H1 (cell line): ENCODE data around the gene ZSWIM6. TPM values are rescaled to one million over a fixed set of nuclear protein-coding genes. Genes with fewer than 3 reads are reported as not detected.

Experiments
- CTCF ChIA-PET: fragments of 300-600 bp; sonication (Branson Sonifier 250); formaldehyde crosslinking; loops from one replicate; lab custom pipeline; 2021; ENCODE audit not compliant: partially characterized antibody; lab: Charles Lee
- POLR2A ChIA-PET: fragments of 300-600 bp; sonication (Branson Sonifier 250); formaldehyde crosslinking; loops from one replicate; lab custom pipeline; 2021; ENCODE audit warnings: inconsistent platforms; ENCODE audit not compliant: partially characterized antibody; lab: Charles Lee
- DNase-seq, 2 experiments: peaks; one replicate each; pipeline versions ENCODE4 v3.0.0 to v3.0.0-alpha.2; 2010 to 2022; ENCODE audit warnings: low spot score in 2 of 2, low read depth in 1 of 2, mixed read lengths in 1 of 2
- FAIRE-seq: peaks from 2 replicates; lab custom pipeline; 2011; peaks lifted over from hg19 to GRCh38; lab: Jason Lieb, UNC
- H2AFZ ChIP-seq: 2 replicates; pipeline ENCODE4 v1.8.1; 2012; ENCODE audit warnings: low read length, inconsistent platforms
- H2AK5ac ChIP-seq: 2 replicates; pipeline ENCODE4 v1.6.1; 2013; ENCODE audit warnings: low read depth, low read length
- H2BK120ac ChIP-seq: replicated peaks from 2 replicates; pipeline ENCODE3; 2013; ENCODE audit warnings: low read depth, low read length, inconsistent platforms
- H2BK12ac ChIP-seq: 2 replicates; pipeline ENCODE4 v1.6.1; 2013; ENCODE audit warnings: low read depth, low read length
- H2BK15ac ChIP-seq: 2 replicates; pipeline ENCODE4 v1.6.1; 2013; ENCODE audit warnings: low read length
- H2BK20ac ChIP-seq: 2 replicates; pipeline ENCODE4 v1.6.1; 2013; ENCODE audit warnings: low read length
- H2BK5ac ChIP-seq: 2 replicates; pipeline ENCODE4 v1.6.1; 2013; ENCODE audit warnings: low read depth, low read length
- H3K14ac ChIP-seq: 2 replicates; pipeline ENCODE4 v1.6.1; 2013; ENCODE audit warnings: inconsistent platforms; ENCODE audit not compliant: insufficient read length
- H3K18ac ChIP-seq: 2 replicates; pipeline ENCODE4 v1.6.1; 2013; ENCODE audit warnings: low read length; ENCODE audit errors: extremely low read depth
- H3K23ac ChIP-seq: 2 replicates; pipeline ENCODE4 v1.6.1; 2013; ENCODE audit warnings: inconsistent platforms; ENCODE audit not compliant: insufficient read length
- H3K23me2 ChIP-seq: 2 replicates; pipeline ENCODE4 v1.6.1; 2013; ENCODE audit warnings: low read depth, low read length
- H3K27ac ChIP-seq: 2 replicates; pipeline ENCODE4 v1.6.1; 2011; ENCODE audit warnings: low read depth, low read length, inconsistent platforms
- H3K27me3 ChIP-seq, 4 experiments: replicated peaks in 1 of 4; 1 replicate in 1 of 4; 2 replicates in 3 of 4; pipeline versions ENCODE4 v1.6.1 to v1.8.1; 2011 to 2013; ENCODE audit warnings: low read length in 3 of 4, mild to moderate bottlenecking in 3 of 4, inconsistent platforms in 2 of 4, mixed read lengths in 2 of 4, moderate library complexity in 1 of 4; ENCODE audit not compliant: control insufficient read depth in 3 of 4, insufficient read depth in 3 of 4; ENCODE audit errors: extremely low read depth in 1 of 4
- H3K36me3 ChIP-seq, 4 experiments: 2 replicates each; pipeline versions ENCODE4 v1.6.1 to v1.8.1; 2011 to 2013; ENCODE audit warnings: mild to moderate bottlenecking in 4 of 4, low read length in 3 of 4, moderate library complexity in 2 of 4, control low read depth in 1 of 4, inconsistent platforms in 1 of 4; ENCODE audit not compliant: insufficient read depth in 4 of 4, control insufficient read depth in 2 of 4
- H3K4ac ChIP-seq: replicated peaks from 2 replicates; pipeline ENCODE3; 2013; ENCODE audit warnings: low read length, low read depth, mixed read lengths, inconsistent platforms; ENCODE audit not compliant: insufficient read length
- H3K4me1 ChIP-seq, 4 experiments: replicated peaks in 1 of 4; 1 replicate in 1 of 4; 2 replicates in 3 of 4; pipeline versions ENCODE4 v1.6.1 to v1.8.1; 2011 to 2013; ENCODE audit warnings: low read length in 3 of 4, inconsistent platforms in 2 of 4, mixed read lengths in 1 of 4; ENCODE audit not compliant: insufficient read depth in 4 of 4, control insufficient read depth in 3 of 4
- H3K4me2 ChIP-seq, 2 experiments: 2 replicates each; pipeline versions ENCODE4 v1.6.1 to v1.8.1; 2011 to 2013; ENCODE audit warnings: low read depth in 2 of 2, low read length in 2 of 2, control low read depth in 1 of 2, inconsistent platforms in 1 of 2, mild to moderate bottlenecking in 1 of 2; ENCODE audit not compliant: insufficient read depth in 1 of 2
- H3K4me3 ChIP-seq, 4 experiments: fragments of 200-600, 300-600 bp in 1 of 4; sonication (generic), shearing (Covaris generic), sonication (Bioruptor Twin) in 1 of 4; 2 replicates each; pipeline versions ENCODE4 v1.5.1 to v1.8.1; 2011 to 2016; ENCODE audit warnings: low read length in 4 of 4, low read depth in 3 of 4, control low read depth in 2 of 4, inconsistent platforms in 2 of 4, mild to moderate bottlenecking in 2 of 4, mixed read lengths in 1 of 4, moderate library complexity in 1 of 4; ENCODE audit not compliant: insufficient read depth in 2 of 4; ENCODE audit errors: extremely low read depth in 1 of 4
- H3K56ac ChIP-seq: replicated peaks from 2 replicates; pipeline ENCODE3; 2013; ENCODE audit warnings: low read depth, mild to moderate bottlenecking, mixed read lengths, low read length, inconsistent platforms; ENCODE audit not compliant: insufficient read length
- H3K79me1 ChIP-seq: 2 replicates; pipeline ENCODE4 v1.6.1; 2013; ENCODE audit warnings: low read depth, low read length, control low read depth
- H3K79me2 ChIP-seq, 2 experiments: 2 replicates each; pipeline versions ENCODE4 v1.6.1 to v1.8.1; 2012 to 2013; ENCODE audit warnings: low read length in 2 of 2, mild to moderate bottlenecking in 2 of 2, inconsistent platforms in 1 of 2; ENCODE audit not compliant: insufficient read depth in 2 of 2, control insufficient read depth in 1 of 2
- H3K9ac ChIP-seq, 4 experiments: replicated peaks in 1 of 4; 1 replicate in 1 of 4; 2 replicates in 3 of 4; pipeline versions ENCODE4 v1.6.1 to v1.8.1; 2011 to 2013; ENCODE audit warnings: low read depth in 3 of 4, low read length in 3 of 4, control low read depth in 2 of 4, mild to moderate bottlenecking in 2 of 4, moderate library complexity in 2 of 4, inconsistent platforms in 1 of 4; ENCODE audit errors: extremely low read depth in 1 of 4
- H3K9me3 ChIP-seq, 2 experiments: 2 replicates each; pipeline versions ENCODE4 v1.6.1 to v1.8.1; 2012 to 2013; ENCODE audit warnings: mild to moderate bottlenecking in 2 of 2, moderate library complexity in 2 of 2, control low read depth in 1 of 2, inconsistent platforms in 1 of 2, low read depth in 1 of 2, low read length in 1 of 2, mixed read lengths in 1 of 2; ENCODE audit not compliant: insufficient read depth in 2 of 2
- H4K20me1 ChIP-seq, 2 experiments: replicated peaks in 1 of 2; 2 replicates each; pipeline versions ENCODE3 to v1.8.1; 2011 to 2013; ENCODE audit warnings: inconsistent platforms in 2 of 2, low read length in 2 of 2, mild to moderate bottlenecking in 1 of 2; ENCODE audit not compliant: insufficient read depth in 2 of 2, control insufficient read depth in 1 of 2
- H4K5ac ChIP-seq: 2 replicates; pipeline ENCODE4 v1.6.1; 2013; ENCODE audit warnings: low read length, low read depth, mixed read lengths, inconsistent platforms; ENCODE audit not compliant: insufficient read length
- H4K8ac ChIP-seq: 2 replicates; pipeline ENCODE4 v1.8.0; 2013; ENCODE audit warnings: mild to moderate bottlenecking, moderate library complexity, low read length, inconsistent platforms; ENCODE audit not compliant: insufficient read depth; ENCODE audit errors: extremely low read depth
- H4K91ac ChIP-seq: replicated peaks from 2 replicates; pipeline ENCODE3; 2013; ENCODE audit warnings: low read length, mixed read lengths, inconsistent platforms; ENCODE audit not compliant: insufficient read length
- KDM4A ChIP-seq: IDR thresholded peaks from one replicate; pipeline ENCODE4 v1.7.1; 2012; ENCODE audit warnings: low read depth, mild to moderate bottlenecking, moderate library complexity, low read length, inconsistent platforms; ENCODE audit not compliant: severe bottlenecking
- RAD21 ChIP-seq, 2 experiments: IDR thresholded peaks in 1 of 2; conservative IDR thresholded peaks in 1 of 2; 2 replicates each; pipeline ENCODE4 v1.6.1; 2011; ENCODE audit warnings: low read depth in 2 of 2, low read length in 2 of 2, improper control_type of control experiment in 1 of 2, inconsistent platforms in 1 of 2, mild to moderate bottlenecking in 1 of 2, moderate library complexity in 1 of 2
- WGBS, 2 experiments: shearing (Covaris generic) in 1 of 2; methylation state at CpG; one replicate each; pipeline versions ENCODE4 v1.1.6 to v1.1.7; 2013 to 2015; ENCODE audit warnings: low lambda C conversion rate in 2 of 2, mixed read lengths in 2 of 2, inconsistent platforms in 1 of 2, low coverage in 1 of 2, missing lambda C conversion rate in 1 of 2; ENCODE audit not compliant: insufficient replicate concordance in 2 of 2, insufficient coverage in 1 of 2, insufficient read length in 1 of 2; ENCODE audit errors: extremely low coverage in 1 of 2, missing lambda C conversion rate in 1 of 2; 5-methylcytosine and 5-hydroxymethylcytosine counted together
- polyA plus RNA-seq, 7 experiments: library from polyadenylated mRNA; depleted of rRNA in 3 of 7; stranded (reverse) in 5 of 7; unstranded in 2 of 7; fragments of >200 nt in 5 of 7; fragments of 200-250 nt in 2 of 7; gene quantifications; 1 replicate in 5 of 7; 2 replicates in 1 of 7; 4 replicates in 1 of 7; pipeline versions ENCODE4 v1.2.1 to v1.2.3, GENCODE V29; 2011 to 2013; ENCODE audit warnings: missing spikeins in 2 of 7, mixed read lengths in 2 of 7
- total RNA-seq: library from RNA; stranded (reverse); fragmentation: NEBNext Ultra II Directional; extraction: Animal tissue kit (Norgen Biotek cat#: 25700); gene quantifications from 2 replicates; pipeline ENCODE4 v1.2.1, GENCODE V29; 2021
- TF ChIP-seq, protein P1 (sequence below): IDR thresholded peaks from 2 replicates; pipeline ENCODE4 v1.6.1; 2012; ENCODE audit warnings: low read length, inconsistent platforms

The ZSWIM6 gene
- total and polyA plus RNA-seq, 2 of the 8 experiments (the other 6 are each of a cell fraction or from before 2014, with no cell fraction given) = 7.9 to 12.4 TPM

GRCh38 chr5:61536922-61537321 is 204.9 kb downstream of the ZSWIM6 start:
- H3K56ac ChIP-seq = no peak overlapping the region
- no peaks in the 10 kb centered on the region for H3K79me1 ChIP-seq
- H3K4me3 ChIP-seq = no peak overlapping the region
- H4K20me1 ChIP-seq = no peaks in the 10 kb centered on the region
- no peak overlapping the region for H3K4ac ChIP-seq
- ChIA-PET POLR2A (no interaction called here), CTCF (interaction anchor here (1.0 kb wide), 1 partner anchor 12 kb away, joined by 3 read pairs; no protein-coding TSS in a partner anchor)
- no peak overlapping the region for H4K5ac ChIP-seq
- H2BK20ac ChIP-seq = no peak overlapping the region
- peaks cover 0 to 19% (median 7%) of the 10 kb centered on the region in 4 experiments; a peak in 5 of 8 replicates for H3K36me3 ChIP-seq
- H2BK12ac ChIP-seq = no peak overlapping the region
- H4K91ac ChIP-seq = no peak overlapping the region
- peaks cover 0 to 2% of the 10 kb centered on the region in 2 experiments; a peak in 1 of 4 replicates for H3K9me3 ChIP-seq
- no peak overlapping the region for H2AFZ ChIP-seq
- no peaks in the 10 kb centered on the region for H3K27me3 ChIP-seq
- H3K9ac ChIP-seq = no peak overlapping the region
- H2BK120ac ChIP-seq = no peak overlapping the region
- H3K27ac ChIP-seq = no peak overlapping the region
- H3K18ac ChIP-seq = no peak overlapping the region
- H3K4me2 ChIP-seq = no peak overlapping the region
- no peak overlapping the region for H3K14ac ChIP-seq
- no peak overlapping the region for H4K8ac ChIP-seq
- no peaks in the 10 kb centered on the region for H3K4me1 ChIP-seq
- no peak overlapping the region for H3K23ac ChIP-seq
- DNase-seq (no peak), FAIRE-seq (no peak)
- WGBS, 2 experiments = 100% methylated on average over 1 of the region's 1 CpG; no CpG with 5 or more reads in 1 of the 2 experiments
- no peak overlapping the region for H2BK15ac ChIP-seq
- no peak overlapping the region for H2AK5ac ChIP-seq
- no peaks in the 10 kb centered on the region for H3K79me2 ChIP-seq
- H3K23me2 ChIP-seq = no peaks in the 10 kb centered on the region
- no peak overlapping the region for H2BK5ac ChIP-seq
- TF ChIP-seq KDM4A = no peak
- no peak for TF ChIP-seq RAD21 (IDR thresholded peaks at IDR 0.05 in 1 of 2, conservative IDR thresholded peaks at IDR 0.05 in 1 of 2; ENCODE audit: low read depth in 2 of 2, low read length in 2 of 2)
- TF ChIP-seq, protein P1, sequence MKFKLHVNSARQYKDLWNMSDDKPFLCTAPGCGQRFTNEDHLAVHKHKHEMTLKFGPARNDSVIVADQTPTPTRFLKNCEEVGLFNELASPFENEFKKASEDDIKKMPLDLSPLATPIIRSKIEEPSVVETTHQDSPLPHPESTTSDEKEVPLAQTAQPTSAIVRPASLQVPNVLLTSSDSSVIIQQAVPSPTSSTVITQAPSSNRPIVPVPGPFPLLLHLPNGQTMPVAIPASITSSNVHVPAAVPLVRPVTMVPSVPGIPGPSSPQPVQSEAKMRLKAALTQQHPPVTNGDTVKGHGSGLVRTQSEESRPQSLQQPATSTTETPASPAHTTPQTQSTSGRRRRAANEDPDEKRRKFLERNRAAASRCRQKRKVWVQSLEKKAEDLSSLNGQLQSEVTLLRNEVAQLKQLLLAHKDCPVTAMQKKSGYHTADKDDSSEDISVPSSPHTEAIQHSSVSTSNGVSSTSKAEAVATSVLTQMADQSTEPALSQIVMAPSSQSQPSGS = no peak
